ENCODE data around the gene F8.
A peak's percentile ranks its signal among the peaks of the same experiment; 100 is the strongest.
"Not testable (repeated sequence)": the region's sequence is repeated elsewhere in the genome, so short reads cannot be mapped to it uniquely, and the experiment has no call there.

The F8 gene

GRCh38 chrX:154961947-154962346, 60.6 kb downstream of the F8 start:
- no peak overlapping the region for H3K4me2 ChIP-seq
- peaks cover under 1% of the 10 kb centered on the region for H3K9me3 ChIP-seq
- no peak overlapping the region for H3K9ac ChIP-seq
- no peaks in the 10 kb centered on the region for H3K4me1 ChIP-seq
- peaks cover 53% of the 10 kb centered on the region for H3K27me3 ChIP-seq
- H3K36me3 ChIP-seq = no peaks in the 10 kb centered on the region
- no peak for TF ChIP-seq Cebpa-rat (IDR thresholded peaks at IDR 0.05)
- H4K20me1 ChIP-seq = no peaks in the 10 kb centered on the region
- H3K27ac ChIP-seq = no peak overlapping the region
- no peak overlapping the region for H3K4me3 ChIP-seq

DNA sequence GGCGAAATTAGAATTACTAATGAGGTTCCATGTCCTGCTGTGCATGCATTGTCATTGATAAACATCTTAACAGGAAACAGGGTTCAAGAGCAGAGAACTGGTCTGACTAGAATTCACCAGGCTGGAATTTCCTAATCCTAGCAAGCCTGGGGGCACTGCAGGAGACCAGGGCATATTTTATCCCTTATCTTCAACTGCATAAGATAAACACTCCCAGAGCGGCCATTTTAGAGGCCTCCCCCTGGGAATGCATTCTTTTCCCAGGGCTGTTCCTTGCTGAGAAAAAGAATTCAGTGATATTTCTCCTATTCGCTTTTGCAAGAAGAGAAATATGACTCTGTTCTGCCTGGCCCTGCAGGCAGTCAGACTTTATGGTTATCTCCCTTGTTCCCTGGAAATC, 66.7 kb downstream of the F8 start:
- H3K9me3 ChIP-seq = peaks cover 35% of the 10 kb centered on the region
- H3K4me1 ChIP-seq, H3K36me3 ChIP-seq, H3K4me2 ChIP-seq, H3K27ac ChIP-seq, H4K20me1 ChIP-seq, H3K4me3 ChIP-seq, H3K9ac ChIP-seq: not testable (repeated sequence)
- peaks cover 40% of the 10 kb centered on the region; the same call in 1 of the 2 replicates for H3K27me3 ChIP-seq

DNA sequence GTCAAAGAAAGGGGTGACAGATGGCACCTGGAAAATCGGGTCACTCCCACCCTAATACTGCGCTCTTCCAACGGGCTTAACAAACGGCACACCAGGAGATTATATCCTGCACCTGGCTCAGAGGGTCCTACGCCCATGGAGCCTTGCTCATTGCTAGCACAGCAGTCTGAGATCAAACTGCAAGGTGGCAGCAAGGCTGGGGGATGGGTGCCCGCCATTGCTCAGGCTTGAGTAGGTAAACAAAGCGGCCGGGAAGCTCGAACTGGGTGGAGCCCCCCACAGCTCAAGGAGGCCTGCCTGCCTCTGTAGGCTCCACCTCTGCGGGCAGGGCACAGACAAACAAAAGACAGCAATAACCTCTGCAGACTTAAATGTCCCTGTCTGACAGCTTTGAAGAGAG, 83.3 kb downstream of the F8 start:
- H3K4me3 ChIP-seq, H3K9ac ChIP-seq, H3K36me3 ChIP-seq, H3K4me1 ChIP-seq, H3K4me2 ChIP-seq, H4K20me1 ChIP-seq, H3K27ac ChIP-seq, H3K9me3 ChIP-seq: not testable (repeated sequence)
- H3K27me3 ChIP-seq = peaks cover 24% of the 10 kb centered on the region

GRCh38 chrX:154924771-154925170, 97.8 kb downstream of the F8 start:
- H4K20me1 ChIP-seq = not testable (repeated sequence)

DNA sequence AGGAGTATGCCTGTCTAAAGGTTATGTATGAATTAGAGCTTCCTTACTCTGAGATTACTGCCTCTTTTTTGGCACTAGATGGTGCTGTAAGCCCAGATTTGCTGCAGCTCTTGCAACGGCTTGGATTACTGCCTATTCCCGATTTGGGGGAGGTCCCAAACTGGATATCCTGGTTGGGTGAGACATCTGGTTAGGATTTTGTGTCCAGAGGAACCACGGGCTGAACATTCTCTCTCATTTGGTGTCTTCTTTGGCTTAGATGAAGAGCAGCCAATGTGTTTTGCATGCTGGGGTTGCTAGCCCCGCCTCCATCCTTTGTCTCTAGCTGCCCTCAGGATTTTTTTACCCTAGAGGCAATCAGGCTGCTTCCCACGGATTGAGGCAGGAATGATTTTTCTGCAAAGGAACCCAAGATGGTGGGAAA, 104.5 kb downstream of the F8 start:
- no peaks in the 10 kb centered on the region for H3K4me1 ChIP-seq
- peak overlapping the region; percentile 27; the same call in 1 of the 2 replicates for H3K9ac ChIP-seq
- H3K4me3 ChIP-seq = peak overlapping the region; percentile 26; the same call in 1 of the 2 replicates
- H3K36me3 ChIP-seq = no peaks in the 10 kb centered on the region
- H3K9me3 ChIP-seq = peaks cover 21% of the 10 kb centered on the region
- H3K27me3 ChIP-seq = peaks cover 50% of the 10 kb centered on the region
- no peak overlapping the region for H3K27ac ChIP-seq
- no peak for TF ChIP-seq Cebpa-rat (IDR thresholded peaks at IDR 0.05)
- H4K20me1 ChIP-seq = no peaks in the 10 kb centered on the region
- peak overlapping the region; percentile 32; the same call in 1 of the 2 replicates for H3K4me2 ChIP-seq

More at GRCh38 chrX:154924771-154925170, 97.8 kb downstream of the F8 start:
- not testable (repeated sequence) for H3K4me2 ChIP-seq, H3K27ac ChIP-seq, H3K4me1 ChIP-seq, H3K9ac ChIP-seq, H3K4me3 ChIP-seq, H3K36me3 ChIP-seq, H3K9me3 ChIP-seq
- H3K27me3 ChIP-seq = peaks cover 77% of the 10 kb centered on the region

- no peak for TF ChIP-seq Cebpa-rat (IDR thresholded peaks at IDR 0.05)
Observed at GRCh38 chrX:154914052-154914451, 108.5 kb downstream of the F8 start.

DNA sequence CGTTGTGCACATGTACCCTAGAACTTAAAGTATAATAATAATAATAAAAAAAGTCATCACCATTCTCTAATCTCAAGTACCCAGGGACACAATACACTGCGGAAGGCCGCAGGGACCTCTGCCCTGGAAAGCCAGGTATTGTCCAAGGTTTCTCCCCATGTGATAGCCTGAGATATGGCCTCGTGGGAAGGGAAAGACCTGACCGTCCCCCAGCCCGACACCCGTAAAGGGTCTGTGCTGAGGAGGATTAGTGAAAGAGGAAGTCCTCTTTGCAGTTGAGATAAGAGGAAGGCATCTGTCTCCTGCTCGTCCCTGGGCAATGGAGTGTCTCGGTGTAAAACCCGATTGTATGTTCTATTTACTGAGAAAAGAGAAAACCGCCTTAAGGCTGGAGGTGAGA, 112.0 kb downstream of the F8 start:
- not testable (repeated sequence) for H3K4me2 ChIP-seq, H3K4me3 ChIP-seq, H3K9ac ChIP-seq, H4K20me1 ChIP-seq, H3K27ac ChIP-seq, H3K36me3 ChIP-seq
- H3K4me1 ChIP-seq = peaks cover 11% of the 10 kb centered on the region
- peaks cover 34% of the 10 kb centered on the region for H3K27me3 ChIP-seq
- peaks cover 45% of the 10 kb centered on the region for H3K9me3 ChIP-seq

More at GRCh38 chrX:154914052-154914451, 108.5 kb downstream of the F8 start:
- H3K4me2 ChIP-seq = no peak overlapping the region
- H4K20me1 ChIP-seq = no peaks in the 10 kb centered on the region
- peaks cover 4% of the 10 kb centered on the region for H3K4me1 ChIP-seq
- H3K4me3 ChIP-seq = no peak overlapping the region
- H3K36me3 ChIP-seq = no peaks in the 10 kb centered on the region
- H3K27me3 ChIP-seq = peaks cover 28% of the 10 kb centered on the region
- H3K9me3 ChIP-seq = peaks cover 45% of the 10 kb centered on the region
- no peak overlapping the region for H3K27ac ChIP-seq
- H3K9ac ChIP-seq = no peak overlapping the region

DNA sequence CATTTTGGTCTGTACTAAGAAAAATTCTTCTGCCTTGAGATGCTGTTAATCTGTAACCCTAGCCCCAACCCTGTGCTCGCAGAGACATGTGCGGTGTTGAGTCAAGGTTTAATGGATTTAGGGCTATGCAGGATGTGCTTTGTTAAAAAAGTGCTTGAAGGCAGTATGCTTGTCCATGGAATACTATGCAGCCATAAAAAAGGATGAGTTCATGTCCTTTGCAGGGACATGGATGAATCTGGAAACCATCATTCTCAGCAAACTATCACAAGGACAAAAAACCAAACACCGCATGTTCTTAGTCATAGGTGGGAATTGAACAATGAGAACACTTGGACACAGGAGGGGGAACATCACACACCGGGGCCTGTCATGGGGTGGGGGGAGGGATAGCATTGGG, 112.5 kb downstream of the F8 start:
- not testable (repeated sequence) for H3K4me2 ChIP-seq, H3K9ac ChIP-seq, H3K4me3 ChIP-seq, H3K27ac ChIP-seq, H3K36me3 ChIP-seq, H4K20me1 ChIP-seq
- peaks cover 35% of the 10 kb centered on the region for H3K27me3 ChIP-seq
- H3K9me3 ChIP-seq = peaks cover 44% of the 10 kb centered on the region
- H3K4me1 ChIP-seq = peaks cover 11% of the 10 kb centered on the region

GRCh38 chrX:154908821-154909220, 113.7 kb downstream of the F8 start:
- Histone ChIP-seq H3K4me3 (no peak overlapping the region), H3K4me2 (peak overlapping the region; percentile 29), H3K36me3 (no peaks in the 10 kb centered on the region), H4K20me1 (no peaks in the 10 kb centered on the region), H3K27ac (no peak overlapping the region), H3K9ac (no peak overlapping the region), H3K4me1 (peaks cover 11% of the 10 kb centered on the region), H3K9me3 (peaks cover 32% of the 10 kb centered on the region), H3K27me3 (peaks cover 36% of the 10 kb centered on the region)
- TF ChIP-seq Cebpa-rat (IDR thresholded peaks at IDR 0.05) = no peak

DNA sequence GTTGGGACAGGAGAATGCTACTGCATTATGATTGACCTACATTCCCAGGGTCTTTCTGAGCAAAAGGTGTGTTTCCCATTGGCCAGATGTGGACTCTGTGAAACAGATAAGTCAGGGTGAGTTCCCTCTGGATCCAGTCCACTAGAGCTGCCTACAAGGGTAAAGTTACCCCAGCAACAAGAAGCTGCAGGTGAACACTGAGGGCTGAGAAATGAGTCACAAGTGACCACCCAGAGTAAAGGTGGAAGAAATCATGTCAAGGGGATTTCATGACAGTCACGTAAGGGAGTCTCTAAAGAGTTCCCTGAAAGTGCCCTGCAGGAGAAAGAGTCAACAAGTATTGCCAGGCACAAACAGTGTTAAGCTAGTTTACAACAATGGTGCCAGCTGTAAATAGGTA, 120.1 kb downstream of the F8 start:
- H3K36me3 ChIP-seq = no peaks in the 10 kb centered on the region
- H3K27me3 ChIP-seq = peaks cover 82% of the 10 kb centered on the region
- H3K9me3 ChIP-seq = no peaks in the 10 kb centered on the region
- H3K4me2 ChIP-seq = no peak overlapping the region
- no peak for TF ChIP-seq Cebpa-rat (IDR thresholded peaks at IDR 0.05)
- H3K9ac ChIP-seq = no peak overlapping the region
- no peak overlapping the region for H3K27ac ChIP-seq
- no peaks in the 10 kb centered on the region for H3K4me1 ChIP-seq
- no peak overlapping the region for H3K4me3 ChIP-seq
- H4K20me1 ChIP-seq = no peaks in the 10 kb centered on the region

GRCh38 chrX:154900323-154900722, 122.2 kb downstream of the F8 start:
- Histone ChIP-seq H3K9ac (no peak overlapping the region), H3K4me3 (no peak overlapping the region), H3K4me1 (no peaks in the 10 kb centered on the region), H3K27ac (no peak overlapping the region), H4K20me1 (no peaks in the 10 kb centered on the region), H3K4me2 (no peak overlapping the region), H3K27me3 (peaks cover 95% of the 10 kb centered on the region), H3K36me3 (no peaks in the 10 kb centered on the region), H3K9me3 (no peaks in the 10 kb centered on the region)
- peak; percentile 78; the same call in 1 of the 2 replicates for TF ChIP-seq Cebpa-rat (IDR thresholded peaks at IDR 0.05)
